ENCODE measurements around the gene PFDN6.
A peak's percentile ranks its signal among the peaks of the same experiment; 100 is the strongest.

The PFDN6 gene

GRCh38 chr6:33288921-33289783 is at the start of gene PFDN6, which contains the start of gene WDR46:
TSS of gene PFDN6 (plus strand) at chr6:33289601. CDS start at chr6:33289857, 256 bp downstream.
TSS of gene WDR46 (minus strand) at chr6:33289239. CDS start at chr6:33289170, 69 bp downstream.
- H3F3A ChIP-seq (ENCODE audit: control insufficient read depth, insufficient read depth) = peaks cover 11% of the 10 kb centered on the region; the same call in 1 of the 2 replicates
- no peaks in the 10 kb centered on the region for H3K9me3 ChIP-seq (ENCODE audit: control insufficient read depth, insufficient read depth, low read length)
- peaks cover 55% of the 10 kb centered on the region for H3K79me2 ChIP-seq (ENCODE audit: control insufficient read depth, low read length)
- H3K27me3 ChIP-seq (ENCODE audit: control insufficient read depth, low read length) = no peaks in the 10 kb centered on the region
- H3K9me2 ChIP-seq (replicated peaks; ENCODE audit: control insufficient read depth, low read length) = no peaks in the 10 kb centered on the region
- H3K4me3 ChIP-seq (ENCODE audit: low read length) = peak within 1 kb of the TSS; percentile 93
- peaks cover 25% of the 10 kb centered on the region for H3K4me1 ChIP-seq (ENCODE audit: control insufficient read depth, low read length)
- peaks cover 83% of the 10 kb centered on the region for H3K36me3 ChIP-seq (ENCODE audit: control insufficient read depth, low read length)
- TF ChIP-seq CTCF (IDR thresholded peaks at IDR 0.05; ENCODE audit: low read depth, low read length, poor library complexity, severe bottlenecking) (no peak), EZH2phosphoT487 (IDR thresholded peaks at IDR 0.05; ENCODE audit: borderline replicate concordance, low read length) (no peak)
- peak within 1 kb of the TSS; percentile 35 for H3K27ac ChIP-seq (ENCODE audit: low read depth, low read length)
- no peaks in the 10 kb centered on the region for H4K20me1 ChIP-seq (ENCODE audit: control insufficient read depth, insufficient read depth, low read depth, low read length)
- H3K4me2 ChIP-seq (ENCODE audit: low read length) = peak within 1 kb of the TSS; percentile 87

GRCh38 chr6:33241968-33242367 is 47.4 kb upstream of the PFDN6 start:
- Histone ChIP-seq H3K4me1 (ENCODE audit: control insufficient read depth, low read length) (no peaks in the 10 kb centered on the region), H3K36me3 (ENCODE audit: control insufficient read depth, low read length) (no peaks in the 10 kb centered on the region), H3F3A (ENCODE audit: control insufficient read depth, insufficient read depth) (0 out of 2 replicates have a peak, but pooled peaks cover 2% of the 10 kb centered on the region), H3K27me3 (ENCODE audit: control insufficient read depth, low read length) (peaks cover 28% of the 10 kb centered on the region), H3K79me2 (ENCODE audit: control insufficient read depth, low read length) (no peaks in the 10 kb centered on the region), H3K9me3 (ENCODE audit: control insufficient read depth, insufficient read depth, low read length) (no peaks in the 10 kb centered on the region), H4K20me1 (ENCODE audit: control insufficient read depth, insufficient read depth, low read depth, low read length) (no peaks in the 10 kb centered on the region), H3K4me3 (ENCODE audit: low read length) (no peak overlapping the region), H3K4me2 (ENCODE audit: low read length) (no peak overlapping the region), H3K27ac (ENCODE audit: low read depth, low read length) (no peak overlapping the region), H3K9me2 (replicated peaks; ENCODE audit: control insufficient read depth, low read length) (no peaks in the 10 kb centered on the region)
- TF ChIP-seq CTCF (IDR thresholded peaks at IDR 0.05; ENCODE audit: low read depth, low read length, poor library complexity, severe bottlenecking) (no peak), EZH2phosphoT487 (IDR thresholded peaks at IDR 0.05; ENCODE audit: borderline replicate concordance, low read length) (no peak)

GRCh38 chr6:33243476-33243875 is 45.9 kb upstream of the PFDN6 start:
- no peaks in the 10 kb centered on the region for H3K36me3 ChIP-seq (ENCODE audit: control insufficient read depth, low read length)
- no peaks in the 10 kb centered on the region for H3K9me2 ChIP-seq (replicated peaks; ENCODE audit: control insufficient read depth, low read length)
- H3K4me3 ChIP-seq (ENCODE audit: low read length) = no peak overlapping the region
- H3F3A ChIP-seq (ENCODE audit: control insufficient read depth, insufficient read depth) = peaks cover 3% of the 10 kb centered on the region; the same call in 1 of the 2 replicates
- H3K4me1 ChIP-seq (ENCODE audit: control insufficient read depth, low read length) = peaks cover 7% of the 10 kb centered on the region
- H4K20me1 ChIP-seq (ENCODE audit: control insufficient read depth, insufficient read depth, low read depth, low read length) = no peaks in the 10 kb centered on the region
- H3K79me2 ChIP-seq (ENCODE audit: control insufficient read depth, low read length) = no peaks in the 10 kb centered on the region
- no peak overlapping the region for H3K4me2 ChIP-seq (ENCODE audit: low read length)
- no peak for TF ChIP-seq EZH2phosphoT487 (IDR thresholded peaks at IDR 0.05; ENCODE audit: borderline replicate concordance, low read length)
- no peak for TF ChIP-seq CTCF (IDR thresholded peaks at IDR 0.05; ENCODE audit: low read depth, low read length, poor library complexity, severe bottlenecking)
- H3K9me3 ChIP-seq (ENCODE audit: control insufficient read depth, insufficient read depth, low read length) = no peaks in the 10 kb centered on the region
- H3K27me3 ChIP-seq (ENCODE audit: control insufficient read depth, low read length) = peaks cover 24% of the 10 kb centered on the region
- H3K27ac ChIP-seq (ENCODE audit: low read depth, low read length) = no peak overlapping the region
